Bronchial epithelial cell (primary cell): ENCODE results near the gene DENND1A. TPM values are rescaled to one million over a fixed set of nuclear protein-coding genes. Genes with fewer than 3 reads are reported as not detected.

Experiments used
- DNase-seq: peaks from one replicate; pipeline ENCODE4 v3.0.0-alpha.2; 2010; ENCODE audit warnings: low read depth
- FAIRE-seq: peaks from 2 replicates; lab custom pipeline; 2011; peaks lifted over from hg19 to GRCh38; lab: Jason Lieb, UNC
- H3K27me3 ChIP-seq: 2 replicates; pipeline ENCODE4 v1.5.1; 2011; ENCODE audit warnings: low read length; ENCODE audit not compliant: control insufficient read depth, insufficient read depth
- H3K36me3 ChIP-seq: 2 replicates; pipeline ENCODE4 v1.5.1; 2011; ENCODE audit warnings: low read length; ENCODE audit not compliant: control insufficient read depth, insufficient read depth
- H3K4me3 ChIP-seq: 2 replicates; pipeline ENCODE4 v1.5.1; 2011; ENCODE audit warnings: mild to moderate bottlenecking, low read depth, low read length, control low read depth
- CTCF ChIP-seq: IDR thresholded peaks from 2 replicates; pipeline ENCODE4 v1.5.1; 2011; ENCODE audit warnings: mild to moderate bottlenecking, moderate library complexity, low read length, control low read depth, inconsistent platforms; ENCODE audit not compliant: insufficient read depth, severe bottlenecking
- total RNA-seq: library from RNA; depleted of rRNA; stranded (reverse); fragments of >200 nt; gene quantifications from 2 replicates; pipeline ENCODE4 v1.2.1, GENCODE V29; 2014

Gene DENND1A
- total RNA-seq, 1 donor from 2014 or later = 6.1 TPM

GRCh38 chr9:123629531-123629930, 300.4 kb downstream of the DENND1A start:
- H3K4me3 ChIP-seq = no peak overlapping the region
- no peak for TF ChIP-seq CTCF
- DNase-seq = no peak
- no peaks in the 10 kb centered on the region for H3K27me3 ChIP-seq
- FAIRE-seq = no peak
- H3K36me3 ChIP-seq = peaks cover 2% of the 10 kb centered on the region

- no peak for DNase-seq
- H3K27me3 ChIP-seq = no peaks in the 10 kb centered on the region
- no peak for FAIRE-seq
- no peak for TF ChIP-seq CTCF
- H3K36me3 ChIP-seq = no peaks in the 10 kb centered on the region
- no peak overlapping the region for H3K4me3 ChIP-seq
Observed at GRCh38 chr9:123622711-123623241, 307.1 kb downstream of the DENND1A start.

GRCh38 chr9:123620239-123620638, 309.7 kb downstream of the DENND1A start:
- no peak for FAIRE-seq
- TF ChIP-seq CTCF = no peak

GRCh38 chr9:123617952-123618678, 311.8 kb downstream of the DENND1A start:
- Histone ChIP-seq H3K4me3 (no peak overlapping the region), H3K36me3 (no peaks in the 10 kb centered on the region), H3K27me3 (no peaks in the 10 kb centered on the region)
- DNase-seq (no peak), FAIRE-seq (no peak)
- TF ChIP-seq CTCF = no peak

More at GRCh38 chr9:123620239-123620638, 309.7 kb downstream of the DENND1A start:
- H3K36me3 ChIP-seq = no peaks in the 10 kb centered on the region
- H3K27me3 ChIP-seq = no peaks in the 10 kb centered on the region
- H3K4me3 ChIP-seq = no peak overlapping the region
- DNase-seq = no peak

- DNase-seq (no peak), FAIRE-seq (no peak)
- H3K4me3 ChIP-seq = no peak overlapping the region
- H3K36me3 ChIP-seq = no peaks in the 10 kb centered on the region
- H3K27me3 ChIP-seq = no peaks in the 10 kb centered on the region
- no peak for TF ChIP-seq CTCF
Observed at GRCh38 chr9:123617286-123617685, 312.6 kb downstream of the DENND1A start.
